Psoas muscle (tissue), 8 donors: ENCODE measurements around the gene PACRG. TPM values are rescaled to one million over a fixed set of nuclear protein-coding genes. Genes with fewer than 3 reads are reported as not detected.

Experiments used
- ATAC-seq, 4 donors: fragments of 200-7000 bp; cut with Tn5 transposase; one replicate each; pipeline ENCODE4 v1.9.1; 2020; ENCODE audit warnings: moderate library complexity in 3 of 4, mild to moderate bottlenecking in 2 of 4
- DNase-seq, 2 donors: peaks; one replicate each; pipeline ENCODE4 v3.0.0-alpha.2; 2020
- H3K27ac ChIP-seq: fragments of 200-600 bp; one replicate; pipeline ENCODE4 v1.8.0; 2022
- H3K27me3 ChIP-seq, 3 donors: fragments of 200-600 bp in 1 of 3; one replicate each; pipeline versions ENCODE4 v1.6.1 to v1.8.0; 2013 to 2022; ENCODE audit warnings: low read length in 2 of 3, mild to moderate bottlenecking in 2 of 3, moderate library complexity in 1 of 3; ENCODE audit not compliant: insufficient read depth in 3 of 3
- H3K36me3 ChIP-seq, 2 donors: fragments of 200-600 bp in 1 of 2; one replicate each; pipeline versions ENCODE4 v1.6.1 to v1.8.0; 2013 to 2022; ENCODE audit warnings: low read depth in 1 of 2, mild to moderate bottlenecking in 1 of 2, moderate library complexity in 1 of 2; ENCODE audit not compliant: insufficient read depth in 1 of 2
- H3K4me1 ChIP-seq: fragments of 200-600 bp; one replicate; pipeline ENCODE4 v1.8.0; 2022
- H3K4me3 ChIP-seq: fragments of 200-600 bp; one replicate; pipeline ENCODE4 v1.8.0; 2022; ENCODE audit warnings: mild to moderate bottlenecking
- H3K9me3 ChIP-seq: fragments of 200-600 bp; one replicate; pipeline ENCODE4 v1.8.0; 2022
- CTCF ChIP-seq: fragments of 200-600 bp; IDR thresholded peaks from one replicate; pipeline ENCODE4 v1.8.0; 2022; ENCODE audit warnings: antibody characterized with exemption
- WGBS, 3 donors: extraction: QIAGEN DNeasy Blood & Tissue Kit; methylation state at CpG; one replicate each; pipeline versions ENCODE4 v1.1.6 to v1.1.7; 2013; 5-methylcytosine and 5-hydroxymethylcytosine counted together
- intact Hi-C, 2 donors: fragments of 100-400 bp; cut with DNase I; formaldehyde crosslinking; loops; one replicate each; pipeline versions ENCODE4 v1.11.0 to v1.14.2; 2022
- polyA plus RNA-seq, 3 donors: library from polyadenylated mRNA; stranded (reverse); fragments of 200-250 nt; gene quantifications; one replicate each; pipeline ENCODE4 v1.2.3, GENCODE V29; 2013
- total RNA-seq, 4 donors: library from RNA; stranded (reverse); fragmentation: NEBNext Ultra II Directional in 2 of 4; extraction: Animal tissue kit (Norgen Biotek cat#: 25700) in 2 of 4; gene quantifications; one replicate each; pipeline versions ENCODE4 v1.2.1 to v1.2.4, GENCODE V29; 2021 to 2023
- donor health status: healthy with polysubstance abuse.
- donor health status: DM: no; HTN: no; CAD: no; lungs with moderate emphysema.
- donor health status: Bipolar disorder and iron deficiency.
- donor health status: healthy.
- donor health status: DM: yes; HTN: yes; CAD: no.
- donor health status: DM: no; HTN: no; CAD: no.
- donor health status: DM: no; HTN: no; CAD: no.
- donor health status: DM: yes; HTN: yes; CAD: no.

Gene PACRG
- total and polyA plus RNA-seq, 7 donors: 0.17 to 3.1 (median 1.8) TPM

DNA sequence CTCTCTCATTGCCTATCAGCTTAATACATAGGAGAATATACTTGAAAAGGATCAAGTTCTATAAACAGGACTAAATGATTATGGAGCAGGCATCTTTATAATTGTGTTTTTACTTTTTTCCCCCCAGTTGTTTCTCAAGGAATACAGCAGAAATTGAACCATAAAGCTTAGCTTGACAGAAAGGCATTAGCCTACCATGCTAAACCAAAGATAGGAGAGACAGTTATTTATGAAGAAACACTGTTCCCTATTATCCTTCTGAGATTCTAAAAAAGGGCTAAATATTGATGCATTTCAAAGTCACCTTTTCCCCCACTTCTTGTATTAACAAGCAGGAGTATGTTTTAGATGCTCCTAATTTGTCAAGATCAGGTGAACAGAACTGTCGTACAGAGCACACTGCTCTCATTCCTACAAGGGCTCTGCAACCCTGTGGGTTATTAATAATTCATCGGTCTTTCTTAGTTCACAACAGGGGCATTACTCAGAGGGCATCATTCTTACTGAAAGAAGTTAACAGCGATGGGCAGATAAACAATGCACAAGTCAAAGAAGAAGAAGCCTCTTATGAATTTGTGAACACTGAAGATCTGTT lies 38.9 kb upstream of the PACRG start:
- intact Hi-C loops: no loop called here
- DNase-seq: no peak
- peak in 1 of 4 donors; percentile 46 for ATAC-seq
- TF ChIP-seq CTCF: no peak
- Histone ChIP-seq H3K4me1 (peaks cover 11% of the 10 kb centered on the region), H3K27me3 (no peaks in the 10 kb centered on the region), H3K27ac (no peak overlapping the region), H3K4me3 (no peak overlapping the region), H3K36me3 (no peaks in the 10 kb centered on the region), H3K9me3 (no peaks in the 10 kb centered on the region)
- WGBS, 3 donors: 68 to 80% (median 69%) methylated on average over 3 of the region's 3 CpGs

DNA sequence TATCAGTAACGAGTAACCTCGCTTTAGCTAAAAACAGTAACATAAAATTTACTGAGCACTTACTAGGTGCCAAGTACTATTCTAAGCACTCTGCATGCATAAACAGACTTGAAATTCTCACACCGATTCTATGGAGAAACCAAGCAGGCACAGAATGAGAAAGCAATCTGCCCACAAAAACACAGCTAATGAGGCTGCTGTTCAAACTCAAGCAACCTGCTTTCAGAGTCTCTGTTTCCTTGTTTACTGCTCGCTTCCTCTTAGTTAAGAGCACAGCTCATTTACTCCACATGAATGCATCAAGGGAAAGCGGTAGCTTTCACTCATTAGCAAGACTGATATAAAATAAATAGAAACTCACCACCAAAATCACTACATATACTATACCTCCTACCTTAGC lies 37.6 kb upstream of the PACRG start:
- peaks cover 6% of the 10 kb centered on the region for H3K4me1 ChIP-seq
- no peak overlapping the region for H3K27ac ChIP-seq
- H3K36me3 ChIP-seq: no peaks in the 10 kb centered on the region
- intact Hi-C loops: no loop called here
- DNase-seq (no peak), ATAC-seq (no peak)
- no peaks in the 10 kb centered on the region for H3K9me3 ChIP-seq
- no peaks in the 10 kb centered on the region for H3K27me3 ChIP-seq
- TF ChIP-seq CTCF: no peak
- WGBS, 3 donors: 54 to 68% (median 55%) methylated on average over 5 of the region's 5 CpGs
- H3K4me3 ChIP-seq: no peak overlapping the region

DNA sequence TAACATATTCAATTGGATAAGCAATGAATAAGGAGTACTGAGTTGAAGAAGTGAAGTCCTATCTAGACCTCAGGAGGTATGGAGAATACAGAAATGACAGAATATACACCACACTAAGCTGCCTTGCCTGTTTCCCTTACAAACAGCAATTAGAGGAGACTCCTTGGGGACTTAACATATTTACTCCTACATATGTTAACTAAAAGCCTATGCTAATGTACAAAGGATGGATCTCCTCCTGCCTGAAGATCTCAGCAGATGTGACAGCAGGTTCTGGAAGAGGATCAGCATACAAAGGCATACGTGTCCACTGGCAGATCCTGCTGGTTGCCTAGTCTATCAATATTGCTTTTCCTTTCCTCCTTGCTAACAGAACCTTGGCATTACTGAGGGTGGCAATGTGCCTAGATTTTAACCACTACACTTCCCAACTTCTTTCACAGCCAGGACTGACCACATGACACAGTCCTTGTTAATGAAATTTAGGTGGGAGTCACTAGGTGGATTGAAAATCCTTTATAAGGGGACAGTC lies 29.8 kb upstream of the PACRG start:
- no peaks in the 10 kb centered on the region for H3K4me1 ChIP-seq
- intact Hi-C loops: no loop called here
- DNase-seq (no peak), ATAC-seq (no peak)
- no peak for TF ChIP-seq CTCF
- WGBS, 3 donors: 25 to 48% (median 26%) methylated on average over 1 of the region's 1 CpG
- no peaks in the 10 kb centered on the region for H3K9me3 ChIP-seq
- no peaks in the 10 kb centered on the region for H3K36me3 ChIP-seq
- no peak overlapping the region for H3K27ac ChIP-seq
- no peaks in the 10 kb centered on the region for H3K27me3 ChIP-seq
- no peak overlapping the region for H3K4me3 ChIP-seq

GRCh38 chr6:162698440-162698839 lies 29.3 kb upstream of the PACRG start:
- ATAC-seq (no peak), DNase-seq (no peak)
- no peaks in the 10 kb centered on the region for H3K36me3 ChIP-seq
- H3K27ac ChIP-seq: no peak overlapping the region
- H3K4me3 ChIP-seq: no peak overlapping the region
- H3K4me1 ChIP-seq: no peaks in the 10 kb centered on the region
- no peak for TF ChIP-seq CTCF
- intact Hi-C loops: no loop called here
- H3K27me3 ChIP-seq: no peaks in the 10 kb centered on the region
- H3K9me3 ChIP-seq: no peaks in the 10 kb centered on the region

- TF ChIP-seq CTCF: no peak
- no peak for DNase-seq
- 79 to 89% (median 83%) methylated on average over 2 of the region's 2 CpGs for WGBS, 3 donors
- Histone ChIP-seq H3K9me3 (no peaks in the 10 kb centered on the region), H3K36me3 (no peaks in the 10 kb centered on the region), H3K27me3 (no peaks in the 10 kb centered on the region), H3K4me1 (no peaks in the 10 kb centered on the region), H3K27ac (no peak overlapping the region), H3K4me3 (no peak overlapping the region)
- ATAC-seq: no peak
- intact Hi-C loops: no loop called here
Measured at GRCh38 chr6:162699961-162700360, 27.8 kb upstream of the PACRG start.
